ENCODE data around the gene PCSK7. TPM values are rescaled to one million over a fixed set of nuclear protein-coding genes. Genes with fewer than 3 reads are reported as not detected.
A peak's percentile ranks its signal among the peaks of the same experiment; 100 is the strongest.
"Not testable (repeated sequence)": the region's sequence is repeated elsewhere in the genome, so short reads cannot be mapped to it uniquely, and the experiment has no call there.

The PCSK7 gene
- total RNA-seq, 2 experiments from 2014 or later, result 97.6 to 97.9 TPM

GRCh38 chr11:117189941-117190544 is 41.8 kb downstream of the PCSK7 start:
- Mint-ChIP-seq H3K4me1 (ENCODE audit: low read depth) (no peaks in the 10 kb centered on the region), H3K4me3 (no peak overlapping the region), H3K9me3 (no peaks in the 10 kb centered on the region), H3K27me3 (ENCODE audit: low read depth) (no peaks in the 10 kb centered on the region), H3K27ac (no peak overlapping the region), H3K36me3 (ENCODE audit: low read depth) (peaks cover 4% of the 10 kb centered on the region)
- no peak for DNase-seq
- CTCF ChIA-PET, result interaction anchor here (0.7 kb wide), 1 partner anchor 10 kb away, joined by 3 read pairs; no protein-coding TSS in a partner anchor
- intact Hi-C loops (cut with micrococcal nuclease), result no loop called here

DNA sequence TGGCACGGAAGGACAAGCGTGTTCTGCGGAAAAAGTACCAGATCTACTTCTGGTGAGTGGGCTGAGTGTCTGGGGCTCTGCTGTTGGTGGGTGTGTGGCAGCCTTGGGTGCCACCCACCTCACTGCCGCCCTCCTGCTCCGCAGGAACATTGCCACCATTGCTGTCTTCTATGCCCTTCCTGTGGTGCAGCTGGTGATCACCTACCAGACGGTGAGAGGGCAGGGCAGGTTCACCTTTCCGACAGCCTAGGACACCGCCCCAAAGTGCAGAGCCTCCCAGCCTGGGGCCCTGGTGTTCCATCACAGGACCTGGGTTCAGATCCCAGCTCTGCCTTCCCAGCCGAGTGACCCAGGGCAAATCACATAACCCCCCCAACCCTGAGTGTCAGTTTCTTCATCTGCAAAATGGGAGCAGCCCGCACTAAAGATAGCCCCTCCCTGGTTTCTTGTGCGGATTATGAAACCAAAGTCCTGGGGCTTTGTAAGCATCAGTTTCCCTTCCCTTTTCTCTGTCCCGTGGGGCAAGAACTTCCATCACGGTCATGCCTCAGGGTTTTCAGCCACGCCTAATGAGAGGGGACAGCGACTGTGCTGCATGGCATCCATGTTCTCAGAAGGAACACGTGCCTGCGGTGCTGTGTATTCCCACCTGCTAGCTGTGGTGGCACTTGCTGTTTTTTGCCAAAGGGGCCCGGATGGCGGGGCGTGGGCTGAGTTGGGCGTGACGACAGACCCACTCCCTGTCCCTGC is 42.5 kb downstream of the PCSK7 start:
- Mint-ChIP-seq H3K4me3 (no peak overlapping the region), H3K9me3 (no peaks in the 10 kb centered on the region), H3K27ac (no peak overlapping the region), H3K4me1 (ENCODE audit: low read depth) (no peaks in the 10 kb centered on the region), H3K36me3 (ENCODE audit: low read depth) (peaks cover 4% of the 10 kb centered on the region), H3K27me3 (ENCODE audit: low read depth) (no peaks in the 10 kb centered on the region)
- CTCF ChIA-PET, result no interaction called here
- DNase-seq, result no peak
- intact Hi-C loops (cut with micrococcal nuclease), result no loop called here

- Mint-ChIP-seq H3K36me3 (ENCODE audit: low read depth) (peaks cover 4% of the 10 kb centered on the region), H3K4me3 (no peak overlapping the region), H3K4me1 (ENCODE audit: low read depth) (no peaks in the 10 kb centered on the region), H3K9me3 (no peaks in the 10 kb centered on the region), H3K27ac (no peak overlapping the region), H3K27me3 (ENCODE audit: low read depth) (no peaks in the 10 kb centered on the region)
- intact Hi-C loops (cut with micrococcal nuclease), result no loop called here
- CTCF ChIA-PET, result no interaction called here
- DNase-seq, result no peak
These were observed 43.2 kb downstream of the PCSK7 start for GRCh38 chr11:117188620-117189081.

GRCh38 chr11:117187799-117188481 is 43.9 kb downstream of the PCSK7 start:
- Mint-ChIP-seq H3K27ac (no peak overlapping the region), H3K4me3 (no peak overlapping the region), H3K36me3 (ENCODE audit: low read depth) (peaks cover 1% of the 10 kb centered on the region), H3K27me3 (ENCODE audit: low read depth) (no peaks in the 10 kb centered on the region), H3K9me3 (no peaks in the 10 kb centered on the region), H3K4me1 (ENCODE audit: low read depth) (no peaks in the 10 kb centered on the region)
- CTCF ChIA-PET, result no interaction called here
- no peak for DNase-seq
- intact Hi-C loops (cut with micrococcal nuclease), result no loop called here

- CTCF ChIA-PET, result no interaction called here
- intact Hi-C loops (cut with micrococcal nuclease), result no loop called here
- Mint-ChIP-seq H3K27ac (no peak overlapping the region), H3K4me1 (ENCODE audit: low read depth) (no peaks in the 10 kb centered on the region), H3K36me3 (ENCODE audit: low read depth) (no peaks in the 10 kb centered on the region), H3K4me3 (no peak overlapping the region), H3K9me3 (no peaks in the 10 kb centered on the region), H3K27me3 (ENCODE audit: low read depth) (no peaks in the 10 kb centered on the region)
- no peak for DNase-seq
These were observed 44.5 kb downstream of the PCSK7 start for GRCh38 chr11:117187428-117187798.

DNA sequence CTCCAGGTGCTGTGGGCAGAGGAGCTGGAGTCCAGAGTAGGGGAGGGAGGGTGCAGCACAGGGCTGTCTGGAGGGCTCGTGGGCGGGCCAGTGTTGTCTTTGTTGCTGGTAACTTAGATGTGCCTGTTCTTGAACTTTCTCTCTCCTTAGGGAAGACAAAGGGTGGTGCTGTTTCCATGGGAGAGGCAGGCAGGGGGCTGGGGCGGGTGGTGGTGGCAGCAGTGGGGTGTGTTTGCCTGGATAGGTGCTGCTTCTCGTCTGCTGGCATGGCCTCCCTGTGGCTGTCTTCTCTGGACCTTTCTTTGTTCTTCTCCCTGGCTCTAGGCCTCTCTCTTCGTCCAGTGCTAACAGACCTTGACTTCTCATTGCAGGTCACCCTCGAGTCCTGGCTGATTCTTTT is 44.9 kb downstream of the PCSK7 start:
- CTCF ChIA-PET, result no interaction called here
- Mint-ChIP-seq H3K27ac (no peak overlapping the region), H3K36me3 (ENCODE audit: low read depth) (no peaks in the 10 kb centered on the region), H3K4me1 (ENCODE audit: low read depth) (no peaks in the 10 kb centered on the region), H3K9me3 (no peaks in the 10 kb centered on the region), H3K4me3 (no peak overlapping the region), H3K27me3 (ENCODE audit: low read depth) (no peaks in the 10 kb centered on the region)
- DNase-seq, result no peak
- intact Hi-C loops (cut with micrococcal nuclease), result no loop called here

- Mint-ChIP-seq H3K9me3 (no peaks in the 10 kb centered on the region), H3K27me3 (ENCODE audit: low read depth) (no peaks in the 10 kb centered on the region), H3K4me3 (no peak overlapping the region), H3K4me1 (ENCODE audit: low read depth) (no peaks in the 10 kb centered on the region), H3K27ac (no peak overlapping the region), H3K36me3 (ENCODE audit: low read depth) (no peaks in the 10 kb centered on the region)
- CTCF ChIA-PET, result interaction anchor here (1.5 kb wide), 1 partner anchor 40 kb away, joined by 4 read pairs; no protein-coding TSS in a partner anchor
- intact Hi-C loops (cut with micrococcal nuclease), result no loop called here
- DNase-seq, result no peak
These were observed 45.5 kb downstream of the PCSK7 start for GRCh38 chr11:117186431-117186761.

DNA sequence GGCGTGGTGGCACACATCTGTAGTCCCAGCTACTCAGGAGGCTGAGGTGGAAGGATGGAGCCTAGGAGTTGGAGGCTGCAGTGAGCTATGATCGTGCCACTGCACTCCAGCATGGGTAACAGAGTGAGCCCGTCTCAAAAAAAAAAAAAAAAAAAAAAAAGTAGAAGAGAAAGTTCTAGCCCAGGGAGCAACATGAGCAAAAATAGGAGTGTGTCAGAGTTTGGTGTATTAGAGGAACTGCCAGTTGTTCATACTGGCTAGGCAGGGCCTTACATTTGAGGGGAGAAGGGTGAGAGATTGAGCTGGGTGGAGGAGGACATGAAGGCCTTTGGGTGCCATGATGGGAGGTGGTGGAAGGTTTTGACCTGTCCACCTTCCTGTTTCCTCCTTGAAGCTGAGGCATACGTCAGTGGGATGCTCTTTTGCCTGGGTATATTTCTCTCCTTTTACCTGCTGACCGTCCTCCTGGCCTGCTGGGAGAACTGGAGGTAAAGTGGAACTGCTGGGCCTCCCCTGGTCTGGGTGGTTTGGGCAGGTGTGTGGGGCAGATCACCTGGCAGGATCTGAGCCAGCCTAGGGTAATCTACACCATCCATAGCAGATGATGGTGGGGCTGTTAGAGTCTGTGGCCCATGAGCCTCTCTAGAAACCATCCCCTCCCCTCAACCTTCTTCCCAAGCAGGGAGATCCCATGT is 46.0 kb downstream of the PCSK7 start:
- H3K4me1 Mint-ChIP-seq (ENCODE audit: low read depth), result peaks cover 4% of the 10 kb centered on the region
- no peaks in the 10 kb centered on the region for H3K36me3 Mint-ChIP-seq (ENCODE audit: low read depth)
- no peak overlapping the region for H3K4me3 Mint-ChIP-seq
- H3K27me3 Mint-ChIP-seq (ENCODE audit: low read depth), result no peaks in the 10 kb centered on the region
- H3K27ac Mint-ChIP-seq, result no peak overlapping the region
- CTCF ChIA-PET, result interaction anchor here (1.5 kb wide), 1 partner anchor 41 kb away, joined by 4 read pairs; no protein-coding TSS in a partner anchor
- H3K9me3 Mint-ChIP-seq, result no peaks in the 10 kb centered on the region
- intact Hi-C loops (cut with micrococcal nuclease), result no loop called here
- no peak for DNase-seq

DNA sequence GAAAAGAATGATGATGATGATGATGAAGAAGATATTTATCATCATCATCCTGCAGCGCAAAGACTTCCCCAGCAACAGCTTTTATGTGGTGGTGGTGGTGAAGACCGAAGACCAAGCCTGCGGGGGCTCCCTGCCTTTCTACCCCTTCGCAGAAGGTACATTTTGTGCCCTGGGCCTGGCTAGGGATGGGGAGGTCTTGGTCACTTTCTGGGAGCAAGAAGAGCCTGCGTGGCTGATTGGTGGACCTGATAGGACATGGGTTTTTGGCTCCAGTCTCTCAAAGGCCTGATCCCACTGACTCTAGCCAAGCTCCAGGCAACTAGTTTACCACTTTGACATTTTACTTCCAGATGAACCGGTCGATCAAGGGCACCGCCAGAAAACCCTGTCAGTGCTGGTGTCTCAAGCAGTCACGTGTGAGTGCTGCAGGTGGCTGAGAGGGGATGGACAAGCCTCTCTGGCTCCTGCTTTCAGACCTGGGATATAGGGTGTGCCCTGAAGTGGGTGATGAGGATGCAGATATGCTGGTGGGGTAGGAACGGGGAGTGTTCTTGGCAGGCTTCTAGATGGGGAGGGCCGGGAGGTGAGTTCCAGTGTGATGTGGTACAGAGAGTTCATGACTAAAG is 48.0 kb downstream of the PCSK7 start:
- Mint-ChIP-seq H3K9me3 (no peaks in the 10 kb centered on the region), H3K27ac (peak overlapping the region; percentile 35), H3K4me1 (ENCODE audit: low read depth) (peaks cover 17% of the 10 kb centered on the region), H3K4me3 (no peak overlapping the region), H3K27me3 (ENCODE audit: low read depth) (no peaks in the 10 kb centered on the region), H3K36me3 (ENCODE audit: low read depth) (no peaks in the 10 kb centered on the region)
- no peak for DNase-seq
- intact Hi-C loops (cut with micrococcal nuclease), result no loop called here
- CTCF ChIA-PET, result interaction anchor here (6.4 kb wide), 1 partner anchor 41 kb away, joined by 72 read pairs; no protein-coding TSS in a partner anchor

DNA sequence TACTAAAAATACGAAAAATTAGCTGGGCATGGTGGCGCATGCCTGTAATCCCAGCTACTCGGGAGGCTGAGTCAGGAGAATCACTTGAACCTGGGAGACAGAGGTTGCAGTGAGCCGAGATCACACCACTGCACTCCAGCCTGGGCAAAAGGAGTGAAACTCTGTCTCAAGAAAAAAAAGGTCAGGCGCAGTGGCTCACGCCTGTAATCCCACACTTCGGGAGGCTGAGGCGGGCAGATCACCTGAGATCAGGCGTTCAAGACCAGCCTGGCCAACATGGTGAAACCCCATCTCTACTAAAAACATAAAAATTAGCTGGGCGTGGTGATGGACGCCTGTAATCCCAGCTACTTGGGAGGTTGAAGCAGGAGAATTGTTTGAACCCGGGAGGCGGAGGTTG is 48.7 kb downstream of the PCSK7 start:
- CTCF ChIA-PET, result interaction anchor here (1.2 to 6.4 kb wide), 2 partner anchors 12 to 42 kb away, joined by 3 to 72 read pairs; no protein-coding TSS in a partner anchor
- H3K4me3 Mint-ChIP-seq; DNase-seq; intact Hi-C loops (cut with micrococcal nuclease); H3K27ac Mint-ChIP-seq; H3K9me3 Mint-ChIP-seq; H3K36me3 Mint-ChIP-seq (ENCODE audit: low read depth); H3K27me3 Mint-ChIP-seq (ENCODE audit: low read depth): not testable (repeated sequence)
- peaks cover 20% of the 10 kb centered on the region for H3K4me1 Mint-ChIP-seq (ENCODE audit: low read depth)

- Mint-ChIP-seq H3K27ac (no peak overlapping the region), H3K9me3 (no peaks in the 10 kb centered on the region), H3K27me3 (ENCODE audit: low read depth) (no peaks in the 10 kb centered on the region), H3K4me1 (ENCODE audit: low read depth) (peaks cover 26% of the 10 kb centered on the region), H3K36me3 (ENCODE audit: low read depth) (no peaks in the 10 kb centered on the region), H3K4me3 (no peak overlapping the region)
- DNase-seq, result no peak
- intact Hi-C loops (cut with micrococcal nuclease), result no loop called here
- CTCF ChIA-PET, result interaction anchor here (0.7 to 6.4 kb wide), 5 partner anchors 13 to 392 kb away, joined by 3 to 72 read pairs (median 3); no protein-coding TSS in a partner anchor
These were observed 49.3 kb downstream of the PCSK7 start for GRCh38 chr11:117182551-117182935.

Data from activated naive CD4-positive, alpha-beta T cell treated with anti-CD3 and anti-CD28 coated beads for 36 hours (primary cell).